HepG2 (cell line): ENCODE measurements around the gene KCTD6. TPM values are rescaled to one million over a fixed set of nuclear protein-coding genes. Genes with fewer than 3 reads are reported as not detected.

Experiments used
- CENPT ChIP-seq: sonication (generic); formaldehyde crosslinking; IDR thresholded peaks from 2 replicates; pipeline ENCODE4 v1.8.0; 2022; ENCODE audit warnings: low read depth, mild to moderate bottlenecking, moderate library complexity, missing genetic modification reagents
- HDAC2 ChIP-seq: sonication (generic); formaldehyde crosslinking; IDR thresholded peaks from 2 replicates; pipeline ENCODE4 v1.4.0; 2020; ENCODE audit warnings: missing genetic modification reagents
- HOXA5 ChIP-seq: sonication (generic); formaldehyde crosslinking; IDR thresholded peaks from 2 replicates; pipeline ENCODE4 v1.4.0; 2020; ENCODE audit warnings: missing genetic modification reagents
- MAFK ChIP-seq, 2 experiments: IDR thresholded peaks in 1 of 2; conservative IDR thresholded peaks in 1 of 2; 2 replicates each; pipeline ENCODE4 v1.6.1; 2011; ENCODE audit warnings: improper control_type of control experiment in 2 of 2, low read length in 2 of 2
- MXD3 ChIP-seq: IDR thresholded peaks from 2 replicates; pipeline ENCODE4 v1.6.1; 2016; ENCODE audit warnings: mild to moderate bottlenecking, missing biosample characterization, missing genetic modification reagents
- NCOR1 ChIP-seq: fragments of 200-600 bp; sonication (generic); IDR thresholded peaks from 2 replicates; pipeline ENCODE4 v1.7.0; 2017; ENCODE audit warnings: antibody characterized with exemption, low read length, borderline replicate concordance
- NFAT5 ChIP-seq: sonication (generic); formaldehyde crosslinking; IDR thresholded peaks from 2 replicates; pipeline ENCODE4 v1.4.0; 2020; ENCODE audit warnings: missing genetic modification reagents
- NFRKB ChIP-seq: fragments of 450-650 bp; IDR thresholded peaks from 2 replicates; pipeline ENCODE4 v1.6.1; 2017
- RFXANK ChIP-seq: IDR thresholded peaks from 2 replicates; pipeline ENCODE4 v1.6.1; 2016
- RORA ChIP-seq: sonication (generic); formaldehyde crosslinking; IDR thresholded peaks from 2 replicates; pipeline ENCODE4 v1.5.0; 2020; ENCODE audit warnings: mild to moderate bottlenecking, missing genetic modification reagents, moderate library complexity
- SMAD9 ChIP-seq: sonication (generic); formaldehyde crosslinking; IDR thresholded peaks from 2 replicates; pipeline ENCODE4 v1.5.1; 2020; ENCODE audit warnings: mild to moderate bottlenecking, missing genetic modification reagents
- SSRP1 ChIP-seq: IDR thresholded peaks from 2 replicates; pipeline ENCODE4 v1.6.1; 2016; ENCODE audit warnings: control low read depth
- TARDBP ChIP-seq: sonication (generic); formaldehyde crosslinking; IDR thresholded peaks from 2 replicates; pipeline ENCODE4 v1.8.0; 2022; ENCODE audit warnings: mild to moderate bottlenecking, missing genetic modification reagents
- THAP9 ChIP-seq: sonication (generic); formaldehyde crosslinking; IDR thresholded peaks from 2 replicates; pipeline ENCODE4; 2020; ENCODE audit warnings: missing genetic modification reagents, mild to moderate bottlenecking, borderline replicate concordance
- ZBTB43 ChIP-seq: sonication (generic); formaldehyde crosslinking; conservative IDR thresholded peaks from 2 replicates; pipeline ENCODE4 v1.4.0; 2020; ENCODE audit warnings: missing genetic modification reagents
- ZNF326 ChIP-seq: sonication (generic); formaldehyde crosslinking; IDR thresholded peaks from 2 replicates; pipeline ENCODE4 v1.4.0; 2020; ENCODE audit warnings: missing genetic modification reagents, borderline replicate concordance
- ZNF563 ChIP-seq: sonication (generic); formaldehyde crosslinking; IDR thresholded peaks from 2 replicates; pipeline ENCODE4 v1.8.0; 2022; ENCODE audit warnings: mild to moderate bottlenecking, moderate library complexity, missing genetic modification reagents
- ZNF704 ChIP-seq: sonication (generic); formaldehyde crosslinking; IDR thresholded peaks from 2 replicates; pipeline ENCODE4 v1.8.1; 2023; ENCODE audit warnings: mild to moderate bottlenecking, inconsistent platforms, moderate library complexity, missing genetic modification reagents, borderline replicate concordance
- ZNF747 ChIP-seq: sonication (generic); formaldehyde crosslinking; IDR thresholded peaks from 2 replicates; pipeline ENCODE4 v1.8.1; 2023; ENCODE audit warnings: missing genetic modification reagents, mild to moderate bottlenecking, borderline replicate concordance
- polyA plus RNA-seq, 8 experiments: library from polyadenylated mRNA; depleted of rRNA in 3 of 8; stranded (reverse) in 7 of 8; unstranded in 1 of 8; fragments of >200 nt; fragmentation: Illumina TruSeq in 4 of 8; extraction: Trizol in 4 of 8; gene quantifications; 2 replicates each; pipeline versions ENCODE4 v1.2.1 to v1.2.3, GENCODE V29; 2011 to 2016; ENCODE audit warnings: low read depth in 4 of 8, missing spikeins in 1 of 8, mixed read lengths in 1 of 8; ENCODE audit not compliant: insufficient read depth in 1 of 8
- total RNA-seq, 5 experiments: library from RNA; depleted of rRNA; stranded (reverse); fragments of >200 nt; fragmentation: Illumina TruSeq; extraction: Trizol; gene quantifications; 2 replicates each; pipeline ENCODE4 v1.2.3, GENCODE V29; 2016; ENCODE audit warnings: low read depth in 1 of 5

KCTD6 gene
- total and polyA plus RNA-seq, 2 of the 13 experiments (the other 11 are each of a cell fraction or from before 2014, with no cell fraction given), result 13.4 to 14.2 TPM

- TF ChIP-seq THAP9 (CRISPR knock-in tag), result no peak
- TF ChIP-seq ZNF326 (CRISPR knock-in tag), result no peak
- TF ChIP-seq HDAC2 (CRISPR knock-in tag), result peak; percentile 86
- peak; percentile 48; the same call in 1 of the 2 replicates for TF ChIP-seq TARDBP (CRISPR knock-in tag)
- no peak for TF ChIP-seq NFAT5
- TF ChIP-seq ZNF563 (CRISPR knock-in tag), result no peak
- TF ChIP-seq ZNF704 (CRISPR knock-in tag), result no peak
- TF ChIP-seq SSRP1 (CRISPR knock-in tag), result no peak
- peak; percentile 84 for TF ChIP-seq NCOR1
- 0 out of 2 replicates have a peak, but pooled peaks have one; percentile 79 for TF ChIP-seq RORA (CRISPR knock-in tag)
- no peak for TF ChIP-seq MXD3 (CRISPR knock-in tag)
- TF ChIP-seq RFXANK (CRISPR knock-in tag), result no peak
- TF ChIP-seq ZNF747 (CRISPR knock-in tag), result 0 out of 2 replicates have a peak, but pooled peaks have one; percentile 64
- TF ChIP-seq HOXA5 (CRISPR knock-in tag), result no peak
- TF ChIP-seq SMAD9, result no peak
- TF ChIP-seq CENPT, result no peak
- TF ChIP-seq ZBTB43, result no peak
- TF ChIP-seq NFRKB, result no peak
- TF ChIP-seq MAFK (conservative IDR thresholded peaks at IDR 0.05 in 1 of 2, IDR thresholded peaks at IDR 0.05 in 1 of 2; ENCODE audit: low read length in 2 of 2), result no peak
Measured at GRCh38 chr3:58519668-58520402, 27.9 kb downstream of the KCTD6 start (continued).
